ENCODE data around the gene PHAX. TPM values are rescaled to one million over a fixed set of nuclear protein-coding genes. Genes with fewer than 3 reads are reported as not detected.
"Not testable (repeated sequence)": the region's sequence is repeated elsewhere in the genome, so short reads cannot be mapped to it uniquely, and the experiment has no call there.

Gene PHAX
- polyA plus RNA-seq, 3 donors, result 4.8 to 37.6 (median 19.3) TPM

DNA sequence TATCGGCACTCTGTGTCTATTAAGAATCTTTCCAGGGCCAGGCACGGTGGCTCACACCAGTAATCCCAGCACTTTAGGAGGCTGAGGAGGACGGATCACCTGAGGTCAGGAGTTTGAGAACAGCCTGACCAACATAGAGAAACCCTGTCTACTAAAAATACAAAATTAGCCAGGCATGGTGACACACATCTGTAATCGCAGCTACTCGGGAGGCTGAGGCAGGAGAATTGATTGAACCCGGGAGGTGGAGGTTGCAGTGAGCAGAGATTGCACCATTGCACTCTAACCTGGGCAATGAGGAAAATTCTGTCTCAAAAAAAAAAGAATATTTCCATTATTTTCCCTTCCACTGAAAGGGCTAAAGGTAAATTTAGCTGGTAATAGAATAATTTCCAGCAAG, 49.0 kb downstream of the PHAX start:
- H3K79me2 ChIP-seq (ENCODE audit: insufficient read depth, low read length); H3K4me3 Mint-ChIP-seq; DNase-seq; H3K9ac ChIP-seq (ENCODE audit: insufficient read depth, low read length, poor library complexity, severe bottlenecking); H3K27me3 Mint-ChIP-seq (ENCODE audit: low read depth in 3 of 3); H3K36me3 ChIP-seq (replicated peaks in 1 of 2; ENCODE audit: control insufficient read depth in 1 of 2, insufficient read depth in 2 of 2, low read length in 2 of 2); H3K4me1 ChIP-seq (ENCODE audit: control insufficient read depth in 1 of 2, insufficient read depth in 2 of 2, low read length in 2 of 2); H3K27ac ChIP-seq (ENCODE audit: low read depth in 1 of 2, low read length in 2 of 2); H3K27me3 ChIP-seq (ENCODE audit: control insufficient read depth in 2 of 2, insufficient read depth in 2 of 2, low read length in 2 of 2); H3K4me3 ChIP-seq (replicated peaks in 1 of 3; ENCODE audit: low read depth in 2 of 3, low read length in 3 of 3); H2AFZ ChIP-seq (ENCODE audit: insufficient read depth, low read depth, low read length, poor library complexity, severe bottlenecking); H3K9me3 ChIP-seq (replicated peaks in 1 of 2; ENCODE audit: control insufficient read depth in 1 of 2, insufficient read depth in 1 of 2, low read length in 2 of 2); H3K36me3 Mint-ChIP-seq; H3K27ac Mint-ChIP-seq; H3K4me1 Mint-ChIP-seq; intact Hi-C loops (cut with micrococcal nuclease); H3K4me2 ChIP-seq (replicated peaks; ENCODE audit: extremely low read depth, low read length, poor library complexity, severe bottlenecking); H4K20me1 ChIP-seq (ENCODE audit: insufficient read depth, low read length): not testable (repeated sequence)
- 92% methylated on average over 2 of the region's 6 CpGs for WGBS (ENCODE audit: insufficient coverage)
- H3K9me3 Mint-ChIP-seq, result peaks cover 5 to 23% (median 12%) of the 10 kb centered on the region in 7 donors

DNA sequence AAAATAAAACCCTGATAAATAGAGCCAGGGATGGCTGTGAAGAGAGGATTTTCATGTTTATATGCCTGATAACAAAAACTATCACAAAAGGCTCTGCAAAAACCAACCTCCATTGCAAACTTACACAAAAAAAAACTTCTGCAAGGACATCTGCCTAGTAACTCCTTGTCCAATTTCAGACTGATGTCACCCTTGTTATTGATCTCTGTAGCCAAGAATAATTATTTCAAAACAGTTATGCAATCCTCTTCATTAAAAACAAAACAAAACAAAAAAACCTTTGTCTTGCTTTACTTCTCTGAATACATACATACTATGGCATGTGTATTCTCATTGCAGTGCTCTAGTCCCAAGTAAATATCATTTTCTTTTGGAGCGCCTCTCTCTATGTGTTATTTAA, 49.7 kb downstream of the PHAX start:
- no peaks in the 10 kb centered on the region for H3K36me3 ChIP-seq (replicated peaks in 1 of 2; ENCODE audit: control insufficient read depth in 1 of 2, insufficient read depth in 2 of 2, low read length in 2 of 2)
- TF ChIP-seq, protein P1, sequence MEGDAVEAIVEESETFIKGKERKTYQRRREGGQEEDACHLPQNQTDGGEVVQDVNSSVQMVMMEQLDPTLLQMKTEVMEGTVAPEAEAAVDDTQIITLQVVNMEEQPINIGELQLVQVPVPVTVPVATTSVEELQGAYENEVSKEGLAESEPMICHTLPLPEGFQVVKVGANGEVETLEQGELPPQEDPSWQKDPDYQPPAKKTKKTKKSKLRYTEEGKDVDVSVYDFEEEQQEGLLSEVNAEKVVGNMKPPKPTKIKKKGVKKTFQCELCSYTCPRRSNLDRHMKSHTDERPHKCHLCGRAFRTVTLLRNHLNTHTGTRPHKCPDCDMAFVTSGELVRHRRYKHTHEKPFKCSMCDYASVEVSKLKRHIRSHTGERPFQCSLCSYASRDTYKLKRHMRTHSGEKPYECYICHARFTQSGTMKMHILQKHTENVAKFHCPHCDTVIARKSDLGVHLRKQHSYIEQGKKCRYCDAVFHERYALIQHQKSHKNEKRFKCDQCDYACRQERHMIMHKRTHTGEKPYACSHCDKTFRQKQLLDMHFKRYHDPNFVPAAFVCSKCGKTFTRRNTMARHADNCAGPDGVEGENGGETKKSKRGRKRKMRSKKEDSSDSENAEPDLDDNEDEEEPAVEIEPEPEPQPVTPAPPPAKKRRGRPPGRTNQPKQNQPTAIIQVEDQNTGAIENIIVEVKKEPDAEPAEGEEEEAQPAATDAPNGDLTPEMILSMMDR (IDR thresholded peaks at IDR 0.05), result no peak
- H3K9me3 ChIP-seq (replicated peaks in 1 of 2; ENCODE audit: control insufficient read depth in 1 of 2, insufficient read depth in 1 of 2, low read length in 2 of 2), result peaks cover under 1 to 7% of the 10 kb centered on the region in 2 donors
- intact Hi-C loops (cut with micrococcal nuclease), result no loop called here
- Mint-ChIP-seq H3K4me1 (peaks cover 3% of the 10 kb centered on the region), H3K36me3 (no peaks in the 10 kb centered on the region), H3K27me3 (ENCODE audit: low read depth in 3 of 3) (peaks cover 0 to 3% (median 2%) of the 10 kb centered on the region in 3 donors), H3K4me3 (no peak overlapping the region), H3K27ac (no peak overlapping the region), H3K9me3 (peaks cover 1 to 15% (median 5%) of the 10 kb centered on the region in 7 donors)
- no peak overlapping the region for H3K27ac ChIP-seq (ENCODE audit: low read depth in 1 of 2, low read length in 2 of 2)
- no CpG with 5 or more reads among the region's 1 CpG for WGBS (ENCODE audit: insufficient coverage)
- H3K4me3 ChIP-seq (replicated peaks in 1 of 3; ENCODE audit: low read depth in 2 of 3, low read length in 3 of 3), result no peak overlapping the region
- no peaks in the 10 kb centered on the region for H4K20me1 ChIP-seq (ENCODE audit: insufficient read depth, low read length)
- H2AFZ ChIP-seq (ENCODE audit: insufficient read depth, low read depth, low read length, poor library complexity, severe bottlenecking), result no peak overlapping the region
- no peaks in the 10 kb centered on the region for H3K79me2 ChIP-seq (ENCODE audit: insufficient read depth, low read length)
- H3K4me2 ChIP-seq (replicated peaks; ENCODE audit: extremely low read depth, low read length, poor library complexity, severe bottlenecking), result no peak overlapping the region
- H3K4me1 ChIP-seq (ENCODE audit: control insufficient read depth in 1 of 2, insufficient read depth in 2 of 2, low read length in 2 of 2), result no peaks in the 10 kb centered on the region
- H3K27me3 ChIP-seq (ENCODE audit: control insufficient read depth in 2 of 2, insufficient read depth in 2 of 2, low read length in 2 of 2), result no peaks in the 10 kb centered on the region
- DNase-seq, result no peak
- H3K9ac ChIP-seq (ENCODE audit: insufficient read depth, low read length, poor library complexity, severe bottlenecking), result no peak overlapping the region
